MM.1S (cell line): Measurements from ENCODE around the gene WNT8B.

Experiments used
- EZH2 ChIP-seq: fragments of 300-600 bp; sonication (generic); optimal IDR thresholded peaks from 2 replicates; pipeline ENCODE3; 2017; ENCODE audit warnings: low read depth, mild to moderate bottlenecking, antibody characterized with exemption, low read length, mixed read lengths
- EZH2phosphoT487 ChIP-seq: fragments of 300-600 bp; sonication (generic); IDR thresholded peaks from 2 replicates; pipeline ENCODE4 v1.6.1; 2018; ENCODE audit warnings: antibody characterized with exemption, low read length
- TF ChIP-seq, protein P1 (sequence below): fragments of 300-600 bp; sonication (generic); IDR thresholded peaks from 2 replicates; pipeline ENCODE4 v1.5.1; 2016; ENCODE audit warnings: antibody characterized with exemption, low read length, mixed read lengths

DNA sequence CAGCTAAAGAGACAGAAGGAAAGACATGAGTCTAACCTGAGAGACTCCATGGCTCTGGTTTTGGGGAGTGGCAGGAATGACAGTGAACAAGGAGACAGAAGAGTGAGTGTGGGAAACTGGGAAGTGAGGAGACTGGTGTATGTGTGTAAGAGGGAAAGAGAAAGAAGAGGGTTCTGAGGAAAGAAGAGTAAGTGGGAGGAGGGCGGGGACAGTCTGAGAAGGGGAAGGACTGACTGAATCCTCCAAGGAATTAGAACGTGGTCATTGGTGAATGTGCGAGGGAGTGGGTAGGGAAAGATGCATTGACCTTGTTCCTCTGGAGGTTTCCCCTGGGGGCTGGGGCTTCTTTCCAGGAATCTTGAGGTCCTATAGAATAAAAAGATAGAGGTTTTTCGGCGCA lies 26.6 kb downstream of the WNT8B start:
- TF ChIP-seq EZH2: no peak
- TF ChIP-seq, protein P1, sequence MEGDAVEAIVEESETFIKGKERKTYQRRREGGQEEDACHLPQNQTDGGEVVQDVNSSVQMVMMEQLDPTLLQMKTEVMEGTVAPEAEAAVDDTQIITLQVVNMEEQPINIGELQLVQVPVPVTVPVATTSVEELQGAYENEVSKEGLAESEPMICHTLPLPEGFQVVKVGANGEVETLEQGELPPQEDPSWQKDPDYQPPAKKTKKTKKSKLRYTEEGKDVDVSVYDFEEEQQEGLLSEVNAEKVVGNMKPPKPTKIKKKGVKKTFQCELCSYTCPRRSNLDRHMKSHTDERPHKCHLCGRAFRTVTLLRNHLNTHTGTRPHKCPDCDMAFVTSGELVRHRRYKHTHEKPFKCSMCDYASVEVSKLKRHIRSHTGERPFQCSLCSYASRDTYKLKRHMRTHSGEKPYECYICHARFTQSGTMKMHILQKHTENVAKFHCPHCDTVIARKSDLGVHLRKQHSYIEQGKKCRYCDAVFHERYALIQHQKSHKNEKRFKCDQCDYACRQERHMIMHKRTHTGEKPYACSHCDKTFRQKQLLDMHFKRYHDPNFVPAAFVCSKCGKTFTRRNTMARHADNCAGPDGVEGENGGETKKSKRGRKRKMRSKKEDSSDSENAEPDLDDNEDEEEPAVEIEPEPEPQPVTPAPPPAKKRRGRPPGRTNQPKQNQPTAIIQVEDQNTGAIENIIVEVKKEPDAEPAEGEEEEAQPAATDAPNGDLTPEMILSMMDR: no peak
- no peak for TF ChIP-seq EZH2phosphoT487
